Panc1 (cell line): ENCODE data around the gene LHX4. TPM values are rescaled to one million over a fixed set of nuclear protein-coding genes. Genes with fewer than 3 reads are reported as not detected.

ENCODE experiments used
- ATAC-seq: fragments of 200-7000 bp; cut with Tn5 transposase; 2 replicates; pipeline ENCODE4 v1.9.1; 2020; ENCODE audit warnings: mild to moderate bottlenecking, moderate library complexity
- BruUV-seq: library from RNA; stranded (reverse); fragments of 400-500 nt; replicated peaks from 2 replicates; lab custom pipeline; 2021; lab: Mats Ljungman, UMichigan
- CTCF ChIA-PET: fragments of 300-600 bp; sonication (Branson Sonifier 250); formaldehyde crosslinking; loops from one replicate; lab custom pipeline; 2022; ENCODE audit warnings: antibody characterized with exemption; lab: Charles Lee
- POLR2A ChIA-PET: fragments of 300-600 bp; sonication (Branson Sonifier 250); formaldehyde crosslinking; loops from one replicate; lab custom pipeline; 2022; ENCODE audit warnings: antibody characterized with exemption; lab: Charles Lee
- DNase-seq: peaks from one replicate; pipeline ENCODE4 v3.0.0-alpha.2; 2010; ENCODE audit warnings: low read depth, low spot score
- H3K27ac ChIP-seq: 2 replicates; pipeline ENCODE4 v1.5.1; 2011; ENCODE audit warnings: mild to moderate bottlenecking, low read length, inconsistent platforms
- H3K27me3 ChIP-seq: fragments of 200-500 bp; sonication (Bioruptor generic); 2 replicates; pipeline ENCODE4 v1.6.0; 2014; ENCODE audit warnings: low read length, inconsistent platforms; ENCODE audit not compliant: control insufficient read depth, insufficient read depth
- H3K36me3 ChIP-seq: fragments of 200-500 bp; sonication (Bioruptor generic); 2 replicates; pipeline ENCODE4 v1.5.1; 2014; ENCODE audit warnings: inconsistent platforms, mild to moderate bottlenecking, low read length, moderate library complexity; ENCODE audit not compliant: control insufficient read depth, insufficient read depth
- H3K4me1 ChIP-seq: 2 replicates; pipeline ENCODE4 v1.5.1; 2011; ENCODE audit warnings: inconsistent platforms, mild to moderate bottlenecking, low read length, moderate library complexity; ENCODE audit not compliant: control insufficient read depth, insufficient read depth
- H3K4me3 ChIP-seq, 2 experiments: 2 replicates each; pipeline ENCODE4 v1.5.1; 2011 to 2012; ENCODE audit warnings: low read depth in 2 of 2, low read length in 2 of 2, mild to moderate bottlenecking in 2 of 2, inconsistent platforms in 1 of 2, moderate library complexity in 1 of 2
- H3K9me3 ChIP-seq: fragments of 200-500 bp; sonication (Bioruptor generic); 2 replicates; pipeline ENCODE4 v1.5.1; 2014; ENCODE audit warnings: low read depth, mild to moderate bottlenecking, inconsistent platforms, low read length, moderate library complexity; ENCODE audit not compliant: control insufficient read depth, insufficient read depth
- CTCF ChIP-seq: fragments of 450-650 bp; IDR thresholded peaks from 2 replicates; pipeline ENCODE4 v1.5.1; 2017; ENCODE audit warnings: mild to moderate bottlenecking
- POLR2AphosphoS5 ChIP-seq: IDR thresholded peaks from 2 replicates; pipeline ENCODE4 v1.6.1; 2012; ENCODE audit warnings: mild to moderate bottlenecking, low read depth, low read length, moderate library complexity
- REST ChIP-seq, 2 experiments: IDR thresholded peaks; 2 replicates each; pipeline ENCODE4 v1.6.1; 2011 to 2012; ENCODE audit warnings: low read depth in 2 of 2, control low read depth in 1 of 2, low read length in 1 of 2, mild to moderate bottlenecking in 1 of 2, moderate library complexity in 1 of 2; ENCODE audit not compliant: insufficient read depth in 1 of 2
- SIN3A ChIP-seq: IDR thresholded peaks from 2 replicates; pipeline ENCODE4 v1.6.1; 2012; ENCODE audit warnings: low read depth, mild to moderate bottlenecking, low read length, moderate library complexity, borderline replicate concordance; ENCODE audit not compliant: insufficient read depth
- TCF7L2 ChIP-seq: IDR thresholded peaks from 2 replicates; pipeline ENCODE4 v1.6.1; 2011; ENCODE audit warnings: mild to moderate bottlenecking, low read depth, low read length, inconsistent platforms
- in situ Hi-C: cut with HindIII; loops from 2 replicates; pipeline ENCODE4 v1.10.0; 2016; ENCODE audit warnings: low sequenced_read_pairs, low pct_unique_long_range_greater_than_20kb
- intact Hi-C: fragments of 100-400 bp; cut with micrococcal nuclease; formaldehyde crosslinking; loops from one replicate; pipeline ENCODE4 v1.10.0; 2022; ENCODE audit not compliant: unreplicated experiment
- total RNA-seq: library from RNA; stranded (reverse); gene quantifications from one replicate; pipeline ENCODE4 v1.2.1, GENCODE V29; 2021; ENCODE audit not compliant: unreplicated experiment

The LHX4 gene
- total RNA-seq, 1 experiment from 2014 or later = 0.72 TPM

GRCh38 chr1:180250499-180250770 lies 20.4 kb downstream of the LHX4 start:
- no TSS peak for BruUV-seq
- DNase-seq = no peak
- in situ Hi-C loops (no loop called here), intact Hi-C loops (no loop called here)
- Histone ChIP-seq H3K9me3 (no peaks in the 10 kb centered on the region), H3K27ac (no peak overlapping the region), H3K4me3 (no peak overlapping the region), H3K36me3 (no peaks in the 10 kb centered on the region), H3K27me3 (no peaks in the 10 kb centered on the region), H3K4me1 (no peaks in the 10 kb centered on the region)
- ChIA-PET POLR2A (no interaction called here), CTCF (interaction anchor here (0.7 kb wide), 1 partner anchor 159 kb away, joined by 4 read pairs; no protein-coding TSS in a partner anchor)
- TF ChIP-seq CTCF (no peak), SIN3A (no peak), REST (IDR thresholded peaks at IDR 0.05; ENCODE audit: insufficient read depth in 1 of 2, low read depth in 2 of 2, low read length in 1 of 2) (no peak), POLR2AphosphoS5 (no peak), TCF7L2 (no peak)
- ATAC-seq = no peak

- BruUV-seq = no TSS peak
- TF ChIP-seq REST (IDR thresholded peaks at IDR 0.05; ENCODE audit: insufficient read depth in 1 of 2, low read depth in 2 of 2, low read length in 1 of 2) = no peak
- Histone ChIP-seq H3K4me3 (no peak overlapping the region), H3K36me3 (no peaks in the 10 kb centered on the region), H3K27me3 (no peaks in the 10 kb centered on the region), H3K9me3 (no peaks in the 10 kb centered on the region), H3K4me1 (no peaks in the 10 kb centered on the region), H3K27ac (no peak overlapping the region)
- intact Hi-C loops (no loop called here), in situ Hi-C loops (no loop called here)
- ChIA-PET POLR2A (no interaction called here), CTCF (interaction anchor here (0.7 kb wide), 1 partner anchor 158 kb away, joined by 4 read pairs; no protein-coding TSS in a partner anchor)
- ATAC-seq (no peak), DNase-seq (no peak)
These were observed 20.9 kb downstream of the LHX4 start for GRCh38 chr1:180250883-180251509.
